RKO (cell line): ENCODE measurements around the gene EXOC3.

Source experiments
- DNase-seq: peaks from one replicate; pipeline ENCODE4 v3.0.0-alpha.2; 2016; ENCODE audit warnings: low spot score

The EXOC3 gene

DNA sequence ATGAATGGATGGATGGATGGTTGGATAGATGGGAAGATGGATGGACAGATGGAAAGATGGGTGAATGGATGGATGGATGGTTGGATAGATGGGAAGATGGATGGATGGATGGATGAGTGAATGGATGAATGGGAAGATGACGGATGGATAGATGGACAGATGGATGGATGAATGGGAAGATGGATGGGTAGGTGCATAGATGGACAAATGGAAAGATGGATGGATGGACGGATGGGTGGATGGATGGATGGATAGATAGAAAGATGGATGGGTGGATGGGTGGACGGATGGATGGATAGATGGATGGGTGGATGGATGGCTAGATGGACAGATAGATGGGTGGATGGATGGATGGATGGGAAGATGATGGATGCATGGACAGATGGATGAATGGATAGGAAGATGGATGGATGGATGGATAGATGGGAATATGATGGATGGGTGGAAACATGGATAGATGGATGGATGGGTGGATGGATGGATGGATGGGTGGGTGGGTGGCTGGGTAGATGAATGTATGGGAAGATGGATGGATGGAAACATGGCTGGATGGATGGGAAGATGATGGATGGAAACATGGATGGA lies 16.5 kb upstream of the EXOC3 start:
- no peak for DNase-seq

DNA sequence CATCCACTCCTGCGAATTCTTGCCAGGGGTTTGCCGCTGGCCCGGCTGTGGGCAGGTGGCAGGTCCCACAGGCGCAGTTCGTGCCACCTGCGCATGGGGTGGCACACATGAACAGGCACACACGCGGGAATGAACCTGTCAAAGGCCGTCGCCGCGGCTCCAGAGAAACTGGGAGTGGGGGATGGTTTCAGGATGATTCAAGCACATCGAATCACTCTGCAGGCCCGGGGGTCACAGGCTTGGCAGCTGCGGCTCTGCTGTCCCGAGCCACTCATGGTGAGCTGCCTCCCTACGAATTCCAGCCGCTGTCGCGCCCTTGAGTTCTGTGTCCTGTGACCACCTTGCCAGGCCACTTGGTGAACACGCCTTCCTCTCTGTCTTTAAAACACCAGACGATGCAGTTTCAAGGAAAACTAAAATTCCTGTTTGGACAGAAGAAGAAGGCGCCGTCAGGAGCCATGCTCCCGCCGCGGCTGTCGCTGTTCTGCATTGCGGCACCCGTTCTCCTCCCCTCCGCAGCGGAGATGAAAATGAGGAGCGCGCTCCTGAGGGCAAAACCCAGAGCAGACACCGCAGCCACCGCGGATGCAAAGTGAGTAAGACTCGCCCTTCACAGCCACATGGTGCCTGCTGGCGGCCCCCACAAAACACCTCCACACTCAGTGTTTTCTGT lies 15.4 kb upstream of the EXOC3 start:
- no peak for DNase-seq

DNA sequence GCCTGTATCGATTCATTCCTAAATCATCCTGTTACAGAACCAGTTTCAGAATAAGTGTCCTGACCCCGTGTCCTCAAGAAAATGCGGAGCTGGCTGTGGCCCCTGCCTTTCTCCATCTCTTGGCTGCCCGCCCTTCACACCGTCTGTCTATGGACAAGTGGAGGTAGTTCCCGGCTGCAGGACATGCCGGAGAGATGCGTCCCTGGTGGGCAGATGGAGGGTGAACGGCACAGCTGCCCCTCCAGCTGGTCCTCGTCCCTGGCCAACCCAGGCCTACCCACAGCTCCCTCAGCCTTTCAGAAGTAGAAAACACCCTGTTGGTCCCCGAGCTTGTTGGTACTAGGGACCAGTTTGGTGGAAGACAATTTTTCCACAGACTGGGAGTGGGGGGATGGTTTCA lies 14.8 kb upstream of the EXOC3 start:
- DNase-seq: no peak

DNA sequence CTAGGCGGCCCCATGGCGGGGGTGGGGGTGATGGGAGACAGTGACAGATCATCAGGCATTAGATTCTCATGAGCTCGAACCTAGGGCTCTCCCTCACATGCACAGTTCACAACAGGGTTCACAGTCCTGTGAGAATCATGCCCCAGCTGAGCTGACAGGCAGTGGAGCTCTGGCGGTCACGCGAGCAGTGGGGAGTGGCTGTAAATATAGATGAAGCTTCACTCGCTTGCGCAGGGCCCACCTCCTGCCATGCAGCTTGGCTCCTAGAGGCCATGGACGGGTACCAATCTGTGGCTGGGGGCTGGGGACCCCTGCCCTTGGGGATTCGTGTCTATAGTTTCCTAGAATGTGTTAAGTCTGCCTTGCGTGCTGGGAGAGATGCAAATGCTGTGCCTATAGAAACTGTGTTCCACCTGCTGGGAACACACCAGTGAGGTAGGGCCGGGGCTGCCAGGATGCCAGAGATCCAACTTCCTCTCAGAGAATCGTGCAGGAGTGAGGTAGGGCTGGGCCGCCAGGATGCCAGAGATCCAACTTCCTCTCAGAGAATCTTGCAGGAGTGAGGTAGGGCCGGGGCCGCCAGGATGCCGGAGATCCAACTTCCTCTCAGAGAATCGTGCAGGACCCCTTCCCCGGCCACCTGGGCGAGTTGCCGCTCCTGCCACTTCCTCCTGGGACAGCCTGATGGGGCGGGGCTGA lies 14.1 kb upstream of the EXOC3 start:
- no peak for DNase-seq

DNA sequence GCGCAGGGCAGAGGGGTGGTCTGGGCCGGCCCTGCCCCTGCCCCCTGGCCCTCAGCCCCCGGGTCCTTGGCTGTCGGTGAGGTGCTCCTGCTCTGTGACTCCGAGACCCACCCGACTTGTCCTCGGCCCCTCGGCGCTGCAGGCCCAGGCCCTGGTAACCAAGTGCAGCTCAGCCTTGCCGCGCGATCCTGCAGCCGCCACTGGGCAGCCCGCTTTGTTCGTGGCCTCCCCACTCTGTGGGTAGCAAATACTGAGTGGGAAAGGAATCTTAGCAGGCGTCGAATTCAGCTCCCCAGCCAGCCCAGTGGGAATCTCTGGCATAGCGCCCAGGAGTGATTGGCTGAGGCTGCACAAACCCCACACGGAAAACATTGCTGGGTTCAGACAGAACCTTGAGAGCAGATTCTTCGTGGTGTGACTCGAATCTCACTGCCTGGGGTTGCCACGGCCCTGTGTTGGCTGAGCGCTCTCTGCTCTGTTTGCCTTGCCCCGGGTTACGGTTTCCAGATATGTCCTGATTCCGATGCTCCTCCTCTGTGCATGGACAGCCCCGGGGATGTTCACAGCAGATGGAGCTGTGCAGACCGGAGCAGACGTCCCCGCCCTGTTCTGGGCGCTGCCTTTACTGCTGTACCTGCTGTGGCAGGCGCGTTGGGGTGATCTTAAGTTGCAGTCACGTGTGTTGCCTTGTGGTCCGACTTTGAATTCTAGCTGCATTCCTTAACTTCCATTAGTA lies 13.4 kb upstream of the EXOC3 start:
- DNase-seq: no peak

DNA sequence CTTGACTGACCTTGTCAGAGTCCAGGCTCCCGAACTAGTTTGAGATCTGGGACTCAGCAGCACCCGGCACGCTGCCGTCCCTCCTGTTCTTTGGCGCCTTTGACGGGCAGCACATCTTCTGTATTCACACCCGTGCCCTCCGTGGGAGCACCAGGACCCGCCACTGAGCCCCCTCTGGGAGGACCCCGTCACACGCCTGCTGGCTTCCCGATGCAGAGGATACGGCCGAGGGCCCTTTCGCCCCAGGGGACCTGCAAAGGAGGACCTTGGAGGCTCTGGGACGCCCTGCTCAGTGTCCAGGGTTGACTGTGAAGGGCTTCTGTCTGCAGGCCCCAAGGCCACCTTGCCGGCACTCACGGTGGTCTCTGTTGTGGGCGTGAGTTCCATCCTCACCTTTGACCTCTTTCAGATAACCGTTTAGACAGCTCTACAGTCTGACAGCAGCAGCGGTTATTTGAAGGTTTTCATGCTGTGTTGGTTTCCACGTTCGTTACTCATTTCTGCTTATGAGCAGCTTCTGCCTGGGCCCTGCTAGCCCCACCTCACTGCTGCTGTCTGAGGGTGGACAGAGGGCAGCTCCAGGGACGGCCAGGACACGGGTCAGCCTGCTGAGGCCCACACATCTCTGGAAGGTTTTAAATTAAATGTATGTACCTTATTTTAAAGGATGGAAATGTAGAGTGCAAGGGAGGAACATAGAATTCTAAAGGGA lies 12.6 kb upstream of the EXOC3 start:
- no peak for DNase-seq

DNA sequence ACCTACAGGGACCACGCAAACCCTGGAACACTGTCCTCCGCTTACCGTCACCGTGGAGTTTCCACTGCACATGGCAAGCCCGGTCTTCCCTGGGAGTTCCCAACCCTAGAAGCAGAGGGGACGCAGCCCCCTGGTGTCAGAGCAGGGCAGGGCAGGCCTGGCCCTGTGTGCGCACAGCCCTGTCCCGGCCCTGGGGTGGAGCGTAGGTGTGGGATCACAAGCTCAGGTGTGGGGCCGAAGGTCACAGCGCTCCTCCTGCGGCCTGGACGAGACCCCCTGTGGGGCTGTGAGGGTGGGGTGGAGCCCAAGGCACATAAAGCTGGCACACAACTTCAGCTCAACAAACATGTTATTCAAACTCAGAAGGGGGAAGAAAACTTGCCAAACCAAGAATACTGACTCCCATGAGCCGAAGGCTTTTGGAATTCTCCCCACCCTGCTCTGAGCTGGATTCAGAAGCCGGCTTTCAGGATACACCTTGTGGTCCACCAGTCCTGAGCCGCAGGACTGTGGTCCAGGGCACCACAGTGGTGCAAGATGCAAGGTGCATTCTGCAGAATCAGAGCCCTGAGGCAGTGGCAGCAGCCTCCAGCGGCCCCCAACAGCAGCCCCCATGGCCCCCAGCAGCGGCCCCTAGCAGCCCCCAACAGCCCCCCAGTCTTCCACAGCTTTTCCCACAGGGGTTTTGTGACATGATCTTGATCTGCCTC lies 11.8 kb upstream of the EXOC3 start:
- peak; percentile 14 for DNase-seq

DNA sequence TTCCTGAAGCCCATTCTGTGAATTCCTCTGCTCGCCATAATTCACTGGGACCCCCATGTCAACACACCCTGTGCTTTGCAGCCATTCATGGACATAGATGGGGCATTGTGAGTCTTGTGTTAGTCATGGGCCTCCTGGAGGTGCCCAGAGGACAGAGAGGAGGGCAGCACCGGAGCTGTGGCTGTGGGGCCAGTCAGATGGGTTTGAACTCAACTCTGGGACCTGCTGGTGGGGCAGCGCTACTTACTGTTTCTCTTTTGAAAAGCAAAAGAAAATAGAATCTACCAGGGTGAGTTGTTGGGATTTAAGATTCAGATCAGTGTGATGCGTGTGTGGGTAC lies 11.3 kb upstream of the EXOC3 start:
- DNase-seq: no peak

DNA sequence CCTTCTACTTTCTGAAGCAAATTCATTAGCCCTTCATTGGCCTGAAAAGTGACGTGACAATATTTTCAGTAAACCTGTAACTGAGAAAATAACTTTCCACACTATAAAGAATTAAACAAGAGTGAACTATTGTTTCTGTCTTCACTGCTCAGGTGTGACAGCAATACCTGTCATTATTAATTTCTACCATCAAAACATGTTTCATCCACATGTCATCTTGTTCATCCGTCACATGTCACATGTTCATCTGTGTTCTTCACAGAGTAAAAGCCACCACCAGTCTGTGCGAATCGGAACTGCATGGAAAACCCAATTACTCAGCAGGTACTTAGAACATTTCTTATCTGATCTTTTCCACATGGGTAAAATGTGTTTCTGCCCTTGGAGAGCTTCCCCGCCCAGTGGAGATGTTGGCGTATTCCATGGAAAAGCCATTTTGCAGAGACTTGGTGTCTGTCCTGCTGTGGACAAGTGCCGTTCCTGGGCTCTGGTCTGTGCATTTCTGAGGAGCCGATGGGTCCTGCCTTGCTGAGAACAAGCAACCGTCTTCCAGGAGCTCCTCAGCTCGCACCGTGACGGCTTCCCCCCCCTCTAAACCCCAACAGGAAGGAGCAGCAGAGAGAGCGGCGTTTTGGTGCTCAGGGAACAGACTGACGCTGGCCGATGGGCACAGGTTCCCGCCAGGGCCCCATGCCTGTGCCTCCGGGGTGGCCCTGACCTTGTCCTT lies 10.6 kb upstream of the EXOC3 start:
- no peak for DNase-seq

DNA sequence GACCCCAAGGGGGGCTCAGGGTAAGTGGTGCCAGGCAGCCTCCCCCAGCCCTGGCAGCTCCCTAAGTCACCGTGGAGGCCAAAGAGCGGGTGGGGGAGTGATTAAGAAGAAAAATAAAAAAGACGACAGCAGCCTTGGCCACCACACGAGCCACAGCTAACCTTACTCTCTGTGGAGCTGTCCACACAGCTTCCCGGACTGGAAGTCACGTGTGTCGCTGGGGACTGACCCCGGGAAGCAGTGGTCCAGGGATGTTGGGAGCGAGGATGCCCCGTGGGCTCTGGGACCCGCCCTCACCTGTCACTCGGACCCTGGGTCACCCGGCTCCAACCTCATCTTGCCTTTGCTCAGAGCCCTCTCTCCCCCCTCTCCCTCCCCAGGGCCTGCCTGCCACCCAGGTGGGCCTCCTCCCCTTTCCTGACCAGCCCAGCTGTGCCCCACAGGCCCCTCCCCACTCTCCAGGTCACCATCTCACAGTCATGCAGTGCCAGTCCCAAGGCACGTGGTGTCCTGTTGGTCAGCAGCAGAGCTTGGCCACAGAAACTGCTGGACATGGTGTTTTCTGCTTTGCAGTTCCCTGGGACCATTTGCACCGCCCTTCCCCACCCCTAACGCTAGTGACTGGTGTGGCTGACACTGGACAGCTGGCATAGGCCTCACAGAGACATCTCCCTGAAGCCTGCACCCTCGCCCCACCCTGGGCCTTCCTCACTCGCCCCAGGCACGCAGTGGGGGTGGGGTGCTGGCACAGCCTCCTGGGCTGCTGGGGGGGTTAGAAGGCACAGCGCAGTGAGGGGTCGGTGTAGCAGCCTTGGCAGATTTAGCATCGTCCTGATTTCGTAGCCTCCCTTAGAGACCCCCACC lies 9.8 kb upstream of the EXOC3 start:
- DNase-seq: no peak

DNA sequence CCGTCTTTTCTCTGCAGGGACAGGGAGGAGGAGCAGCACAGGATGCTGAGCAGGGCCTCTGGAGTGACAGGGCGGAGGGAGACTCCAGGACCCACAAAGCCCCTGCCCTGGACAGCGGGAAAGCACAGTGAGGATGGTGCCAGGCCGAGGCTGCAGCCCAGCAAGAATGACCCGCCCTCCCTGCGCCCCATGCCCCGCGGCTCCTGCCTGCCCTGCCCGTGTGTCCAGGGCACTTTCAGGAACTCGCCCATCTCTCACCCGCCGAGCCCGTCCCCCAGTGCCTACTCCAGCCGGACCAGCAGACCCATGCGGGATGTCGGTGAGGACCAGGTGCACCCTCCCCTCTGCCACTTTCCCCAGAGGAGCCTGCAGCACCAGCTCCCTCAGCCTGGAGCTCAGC lies 9.1 kb upstream of the EXOC3 start:
- DNase-seq: no peak

DNA sequence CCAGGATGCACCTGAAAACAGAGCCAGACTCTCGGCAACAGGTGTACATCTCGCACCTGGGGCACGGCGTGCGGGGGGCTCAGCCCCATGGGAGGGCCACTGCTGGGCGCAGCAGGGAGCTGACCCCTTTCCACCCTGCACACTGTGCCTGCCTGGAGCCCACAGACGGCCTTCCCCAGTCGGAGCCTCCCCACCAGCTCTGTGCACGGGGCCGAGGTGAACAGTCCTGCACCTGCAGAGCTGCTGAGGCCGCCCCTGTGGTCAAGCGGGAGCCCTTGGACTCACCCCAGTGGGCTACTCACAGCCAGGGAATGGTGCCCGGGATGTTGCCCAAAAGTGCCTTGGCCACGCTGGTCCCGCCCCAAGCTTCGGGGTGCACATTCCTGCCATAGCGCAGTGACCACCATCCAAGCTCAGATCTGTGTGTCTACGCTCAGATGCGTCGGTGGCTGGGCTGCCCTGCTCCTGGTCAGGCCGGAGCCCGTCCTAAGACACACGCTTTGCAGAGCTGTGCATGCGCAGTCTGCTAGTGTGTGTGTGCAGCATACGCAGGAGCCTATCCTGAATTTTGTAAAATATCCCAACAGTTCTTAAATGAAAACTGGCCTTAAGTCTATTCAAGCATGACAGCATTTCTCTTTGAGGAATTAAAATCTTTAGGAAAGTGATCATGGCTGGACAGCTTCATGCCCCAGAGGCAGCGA lies 8.4 kb upstream of the EXOC3 start:
- DNase-seq: no peak

DNA sequence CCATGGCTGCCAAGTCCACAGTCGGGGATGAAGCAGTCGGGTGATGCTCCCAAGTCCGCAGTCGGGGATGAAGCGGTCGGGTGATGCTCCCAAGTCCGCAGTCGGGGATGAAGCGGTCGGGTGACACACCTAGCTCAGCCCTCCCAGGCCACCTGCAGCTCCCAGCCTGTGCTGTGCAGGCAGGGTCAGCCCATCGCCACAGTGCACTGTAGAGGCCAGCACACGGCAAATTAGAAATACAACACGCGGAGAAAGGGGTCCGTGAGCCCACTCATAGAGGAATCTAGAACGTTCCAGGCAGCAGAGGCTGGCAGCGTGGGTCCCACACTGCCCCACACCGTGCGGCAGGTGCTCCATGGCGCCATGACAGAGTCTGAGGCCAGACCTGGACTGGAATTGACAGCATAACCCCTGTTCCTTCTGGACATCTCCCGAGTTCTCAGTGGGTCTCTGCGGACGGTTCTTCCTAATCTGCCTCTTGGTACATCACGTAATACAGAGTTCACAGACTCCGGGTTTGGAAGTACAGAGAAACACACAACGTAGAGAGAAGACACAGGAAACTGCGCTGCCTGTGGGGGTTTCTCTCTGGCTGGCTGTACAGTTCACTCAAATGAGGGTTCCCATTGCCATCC lies 7.7 kb upstream of the EXOC3 start:
- DNase-seq: no peak

DNA sequence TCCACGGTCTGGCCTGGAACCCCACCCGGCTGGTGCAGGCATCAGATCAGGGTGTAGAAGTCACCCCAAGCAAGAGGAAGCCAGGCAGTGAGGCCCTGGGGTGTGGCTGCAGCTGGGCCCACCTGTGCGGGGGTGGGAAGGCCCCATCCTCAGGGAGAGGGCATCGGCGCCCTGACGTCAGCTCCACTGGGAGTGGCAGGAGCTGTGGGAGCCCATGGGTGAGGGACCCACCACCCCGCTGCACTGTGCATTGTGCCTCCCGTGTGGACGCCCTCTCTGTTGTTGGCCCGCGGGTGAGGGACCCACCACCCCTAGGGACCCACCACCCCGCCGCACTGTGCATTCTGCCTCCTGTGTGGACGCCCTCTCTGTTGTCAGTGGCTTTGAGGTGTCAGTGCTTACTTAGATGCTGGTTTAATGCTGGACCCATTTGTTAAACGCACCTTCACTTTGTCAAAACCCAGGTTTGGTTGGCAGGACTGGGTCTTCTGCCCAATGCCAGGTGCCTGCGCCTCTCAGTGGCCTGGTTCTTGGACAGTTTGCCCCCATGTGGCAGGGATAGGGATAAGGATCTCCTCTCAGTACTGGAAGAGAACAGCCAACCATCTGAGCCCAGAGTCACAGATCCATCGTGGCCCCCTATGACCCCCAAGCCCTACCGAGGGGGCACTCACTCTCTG lies 6.9 kb upstream of the EXOC3 start:
- peak; percentile 38 for DNase-seq

DNA sequence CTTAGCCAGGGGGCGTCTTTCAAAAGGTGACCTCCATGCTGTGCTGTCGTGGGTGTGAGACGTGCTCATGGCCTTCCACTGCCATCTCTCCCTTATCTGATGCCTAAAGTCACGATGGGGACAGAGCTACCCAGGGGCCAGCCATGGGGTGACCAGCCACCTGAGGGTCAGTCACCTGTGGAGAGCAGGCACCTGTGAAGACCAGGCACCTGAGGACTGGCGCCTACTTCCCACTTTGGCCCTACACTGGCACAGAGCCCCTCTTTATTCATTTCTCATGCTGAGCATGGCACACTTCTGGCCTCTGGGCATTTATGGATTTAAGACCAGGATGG lies 6.4 kb upstream of the EXOC3 start:
- no peak for DNase-seq

DNA sequence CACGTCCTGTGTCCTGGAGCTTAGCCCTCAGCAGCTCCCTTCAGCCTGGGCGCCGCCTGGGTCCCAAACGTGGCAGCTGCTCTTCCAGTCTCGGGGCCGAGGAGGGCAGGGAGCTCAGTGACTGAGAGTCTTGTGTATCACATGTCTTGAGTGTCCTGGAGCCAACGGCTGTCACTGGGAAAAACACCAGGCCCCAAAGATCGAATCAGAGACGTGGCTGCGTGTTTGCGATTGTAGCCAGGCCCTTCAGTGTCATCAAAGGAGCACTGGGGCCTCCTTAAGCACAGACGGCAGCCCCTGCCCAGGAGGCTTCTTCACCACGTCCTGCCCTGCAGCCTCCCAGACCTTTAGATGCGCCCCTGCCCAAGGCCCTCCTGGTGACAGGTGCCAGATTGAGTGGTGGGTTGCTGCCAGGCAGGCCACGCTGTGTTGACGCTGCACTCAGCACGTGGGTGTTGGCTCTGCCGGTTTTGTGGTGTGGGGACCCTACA lies 5.7 kb upstream of the EXOC3 start:
- DNase-seq: no peak

DNA sequence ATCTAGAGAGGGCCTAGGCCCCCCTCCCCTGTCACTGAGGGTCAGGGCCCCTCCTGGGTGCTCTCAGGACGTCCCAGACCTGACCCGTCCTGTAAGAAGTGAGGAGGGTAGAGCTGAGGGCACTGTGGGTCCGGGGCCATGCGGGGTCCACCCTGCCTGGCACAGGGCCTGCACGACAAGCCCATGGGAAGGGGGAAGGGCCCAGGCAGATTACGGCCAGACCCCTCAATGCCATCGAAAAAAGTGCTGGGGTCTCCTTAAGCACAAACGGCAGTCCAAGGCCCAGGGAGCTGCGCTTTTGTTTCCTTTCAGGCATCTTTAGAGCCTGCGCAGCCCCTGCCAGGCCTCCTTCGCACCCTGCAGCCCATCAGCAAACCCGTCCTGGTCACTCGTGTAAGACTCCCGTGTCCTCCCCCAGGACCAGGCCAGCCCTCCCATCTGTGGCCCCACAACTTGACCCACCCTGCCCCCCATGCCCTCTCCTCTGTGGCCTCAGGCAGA lies 4.4 kb upstream of the EXOC3 start:
- DNase-seq: no peak

DNA sequence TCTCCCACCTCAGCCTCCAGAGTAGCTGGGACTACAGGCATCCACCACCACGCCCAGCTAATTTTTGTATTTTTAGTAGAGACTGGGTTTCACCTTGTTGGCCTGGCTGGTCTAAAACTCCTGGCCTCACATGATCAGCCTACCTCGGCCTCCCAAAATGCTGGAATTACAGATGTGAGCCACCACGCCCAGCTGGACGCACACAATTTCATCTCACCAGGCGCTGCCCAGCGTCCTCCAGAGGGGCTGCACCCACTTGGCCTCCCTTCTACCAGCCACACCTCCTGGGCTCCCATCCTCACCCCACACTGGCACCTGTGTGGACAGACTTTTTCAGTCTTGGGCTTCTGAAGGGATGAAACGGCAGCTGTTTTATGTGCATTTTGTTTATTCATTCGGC lies 3.8 kb upstream of the EXOC3 start:
- no peak for DNase-seq
